Astrocyte of the spinal cord (primary cell): Measurements from ENCODE around the gene GLT8D2.

Experiments used
- DNase-seq: peaks from one replicate; pipeline ENCODE4 v3.0.0; 2011; ENCODE audit warnings: low read depth, low spot score
- H3K4me3 ChIP-seq: 2 replicates; pipeline ENCODE4 v1.5.1; 2011; ENCODE audit warnings: low read depth, mild to moderate bottlenecking, low read length, moderate library complexity
- in situ Hi-C: cut with HindIII; loops from 2 replicates; pipeline ENCODE4 v1.10.0; 2017; ENCODE audit warnings: low sequenced_read_pairs
- TF ChIP-seq, protein P1 (sequence below): IDR thresholded peaks from 2 replicates; pipeline ENCODE4 v1.5.1; 2012; ENCODE audit warnings: low read depth, mild to moderate bottlenecking, low read length, inconsistent platforms

Gene GLT8D2

GRCh38 chr12:103955811-103956508 lies 94.0 kb downstream of the GLT8D2 start:
- H3K4me3 ChIP-seq, result peak overlapping the region; percentile 83
- peak; percentile 35 for DNase-seq
- in situ Hi-C loops, result no loop called here
- TF ChIP-seq, protein P1, sequence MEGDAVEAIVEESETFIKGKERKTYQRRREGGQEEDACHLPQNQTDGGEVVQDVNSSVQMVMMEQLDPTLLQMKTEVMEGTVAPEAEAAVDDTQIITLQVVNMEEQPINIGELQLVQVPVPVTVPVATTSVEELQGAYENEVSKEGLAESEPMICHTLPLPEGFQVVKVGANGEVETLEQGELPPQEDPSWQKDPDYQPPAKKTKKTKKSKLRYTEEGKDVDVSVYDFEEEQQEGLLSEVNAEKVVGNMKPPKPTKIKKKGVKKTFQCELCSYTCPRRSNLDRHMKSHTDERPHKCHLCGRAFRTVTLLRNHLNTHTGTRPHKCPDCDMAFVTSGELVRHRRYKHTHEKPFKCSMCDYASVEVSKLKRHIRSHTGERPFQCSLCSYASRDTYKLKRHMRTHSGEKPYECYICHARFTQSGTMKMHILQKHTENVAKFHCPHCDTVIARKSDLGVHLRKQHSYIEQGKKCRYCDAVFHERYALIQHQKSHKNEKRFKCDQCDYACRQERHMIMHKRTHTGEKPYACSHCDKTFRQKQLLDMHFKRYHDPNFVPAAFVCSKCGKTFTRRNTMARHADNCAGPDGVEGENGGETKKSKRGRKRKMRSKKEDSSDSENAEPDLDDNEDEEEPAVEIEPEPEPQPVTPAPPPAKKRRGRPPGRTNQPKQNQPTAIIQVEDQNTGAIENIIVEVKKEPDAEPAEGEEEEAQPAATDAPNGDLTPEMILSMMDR, result no peak

DNA sequence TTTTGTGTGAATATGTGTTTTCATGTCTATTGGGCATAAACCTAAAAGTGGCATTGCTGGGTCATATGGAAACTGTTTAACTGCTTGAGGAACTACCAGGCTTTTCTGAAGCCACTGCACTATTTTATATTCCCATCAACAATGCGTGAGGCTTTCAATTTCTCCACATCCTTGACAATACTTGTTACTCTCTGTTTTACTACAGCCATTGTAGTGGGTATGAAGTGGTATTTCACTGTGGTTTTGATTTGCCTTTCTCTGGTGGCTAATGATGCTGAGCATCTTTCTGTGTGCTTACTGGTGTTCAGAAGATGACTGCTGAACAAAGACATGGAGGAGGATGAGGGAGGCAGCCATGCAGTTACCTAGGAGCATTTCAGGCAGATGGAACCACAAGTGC lies 97.5 kb downstream of the GLT8D2 start:
- no peak for DNase-seq
- TF ChIP-seq, protein P1, result no peak
- in situ Hi-C loops, result no loop called here
- H3K4me3 ChIP-seq, result no peak overlapping the region

DNA sequence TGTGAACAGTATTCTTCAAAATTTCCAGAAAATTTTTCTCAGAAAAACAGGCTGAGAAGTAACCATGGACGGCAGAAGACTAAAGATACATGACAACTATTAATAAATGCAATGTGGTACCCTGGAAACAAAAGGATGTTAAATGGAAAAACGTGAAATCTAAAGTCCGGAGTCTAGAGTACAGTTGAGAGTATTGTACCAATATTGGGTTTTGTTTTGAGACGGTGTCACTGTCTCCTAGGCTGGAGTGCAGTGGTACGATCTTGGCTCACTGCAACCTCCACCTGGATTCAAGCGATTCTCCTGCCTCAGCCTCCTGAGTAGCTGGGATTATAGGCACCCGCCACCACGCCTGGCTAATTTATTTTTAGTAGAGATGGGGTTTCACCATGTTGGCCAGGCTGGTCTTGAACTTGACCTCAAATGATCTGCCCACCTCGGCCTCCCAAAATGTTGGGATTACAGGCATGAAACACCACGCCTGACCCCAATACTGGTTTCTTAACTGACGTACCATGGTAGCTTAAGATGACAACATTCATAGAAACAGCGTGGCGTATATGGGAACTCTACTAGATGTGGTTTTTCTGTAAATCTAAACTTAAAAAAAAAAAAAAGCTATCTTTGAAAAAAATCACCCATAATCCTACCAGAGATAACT lies 101.1 kb downstream of the GLT8D2 start:
- in situ Hi-C loops, result no loop called here
- DNase-seq, result no peak
- no peak overlapping the region for H3K4me3 ChIP-seq
- TF ChIP-seq, protein P1, result no peak

- no peak for DNase-seq
- in situ Hi-C loops, result no loop called here
- TF ChIP-seq, protein P1, result no peak
- H3K4me3 ChIP-seq, result no peak overlapping the region
Observed at GRCh38 chr12:103947871-103948555, 102.0 kb downstream of the GLT8D2 start.

DNA sequence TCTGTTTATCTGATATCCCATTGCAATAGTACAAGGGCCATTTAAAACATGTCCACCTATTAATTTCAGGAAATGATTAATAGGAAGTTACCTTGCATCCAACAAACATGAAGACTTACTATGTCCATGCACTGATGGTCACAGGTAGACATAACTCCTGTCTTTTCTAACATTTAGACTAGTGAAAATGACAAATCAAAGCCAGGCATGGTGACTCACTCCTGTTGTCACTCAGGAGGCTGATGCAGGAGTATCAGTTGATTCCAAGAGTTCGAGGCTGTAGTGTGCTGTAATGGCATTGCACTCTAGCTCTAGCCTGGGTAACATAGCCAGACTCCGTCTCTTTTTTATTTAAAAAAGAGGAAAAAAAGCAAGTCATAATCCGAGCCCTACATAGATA lies 105.0 kb downstream of the GLT8D2 start:
- TF ChIP-seq, protein P1, result no peak
- no peak overlapping the region for H3K4me3 ChIP-seq
- no peak for DNase-seq
- in situ Hi-C loops, result no loop called here
